GM18858 (cell line): ENCODE results near the gene AQP2.
"Not testable (repeated sequence)": the region's sequence is repeated elsewhere in the genome, so short reads cannot be mapped to it uniquely, and the experiment has no call there.

Source experiments
- ATAC-seq: cut with Tn5 transposase; IDR thresholded peaks from one replicate; pipeline ENCODE4 v1.9.1; 2021; ENCODE audit not compliant: unreplicated experiment

AQP2 gene

DNA sequence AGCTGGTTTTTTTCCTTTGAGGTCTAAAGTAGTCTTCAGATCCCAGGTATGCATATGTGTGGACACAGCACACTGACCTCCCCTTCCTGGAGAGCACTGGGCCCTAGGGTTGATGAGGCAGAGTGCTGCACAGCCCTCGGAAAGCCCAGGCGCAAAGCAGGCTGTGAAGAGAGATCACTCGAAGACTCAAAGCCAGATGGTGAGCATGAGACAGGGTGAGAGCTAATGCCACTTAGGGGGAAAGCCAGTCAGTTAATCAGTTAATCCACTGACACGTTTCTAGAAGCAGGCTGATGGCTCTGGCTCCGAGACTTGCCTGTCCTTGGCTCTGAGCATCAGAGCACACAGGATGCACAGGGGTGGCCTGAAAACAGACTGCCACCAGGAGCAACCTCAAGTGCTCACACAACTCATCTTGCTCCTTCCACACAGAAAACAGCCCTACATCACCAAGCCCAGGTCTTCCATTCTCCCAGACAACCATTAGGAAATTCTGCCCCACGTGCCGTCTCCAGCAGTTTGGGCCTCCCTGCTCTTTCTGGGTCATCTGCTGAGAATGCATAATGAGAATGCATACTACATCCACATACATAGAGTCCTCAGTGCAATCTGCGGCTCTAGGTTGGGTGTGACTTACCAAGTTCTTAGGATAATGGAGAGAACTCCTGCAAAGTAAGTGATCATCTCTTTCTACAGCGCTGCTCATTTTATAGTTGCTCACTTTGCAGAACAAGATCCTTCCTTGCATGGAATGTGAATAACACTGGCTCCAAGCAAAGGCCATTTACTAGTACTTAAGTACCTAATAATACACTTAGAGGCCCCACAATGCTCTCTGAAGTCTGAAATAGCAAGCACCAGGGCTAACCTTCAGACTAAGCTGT lies 34.2 kb downstream of the AQP2 start:
- no peak for ATAC-seq

DNA sequence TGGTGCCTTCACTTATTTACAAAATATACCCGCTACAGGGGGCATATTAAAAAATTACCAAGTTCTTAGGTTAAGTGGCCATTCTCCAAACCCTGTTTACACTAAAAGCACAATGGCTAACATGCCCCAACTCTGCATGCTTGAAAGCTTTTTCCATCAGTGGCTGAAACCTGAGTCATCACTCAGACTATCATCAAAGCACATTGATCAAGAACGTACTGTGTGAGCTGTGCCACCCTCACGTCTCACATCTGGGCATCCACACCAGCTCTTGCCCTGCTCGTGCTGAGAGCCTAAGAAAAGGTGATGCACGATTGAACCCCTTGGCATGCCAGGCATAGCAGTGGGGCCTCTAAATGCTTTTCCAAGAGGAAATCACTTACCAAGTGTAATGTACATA lies 35.4 kb downstream of the AQP2 start:
- ATAC-seq: no peak

GRCh38 chr12:49986476-49986875 lies 35.9 kb downstream of the AQP2 start:
- not testable (repeated sequence) for ATAC-seq

GRCh38 chr12:49987625-49988303 lies 37.2 kb downstream of the AQP2 start:
- ATAC-seq: no peak

GRCh38 chr12:49989400-49989799 lies 38.9 kb downstream of the AQP2 start:
- not testable (repeated sequence) for ATAC-seq

- ATAC-seq: no peak
Observed at GRCh38 chr12:49990273-49990672, 39.7 kb downstream of the AQP2 start.

- no peak for ATAC-seq
Observed at GRCh38 chr12:49998453-49998852, 47.9 kb downstream of the AQP2 start.

- no peak for ATAC-seq
Observed at GRCh38 chr12:50003595-50003994, 53.1 kb downstream of the AQP2 start.

GRCh38 chr12:50004696-50005095 lies 54.2 kb downstream of the AQP2 start:
- ATAC-seq: no peak

GRCh38 chr12:50005175-50005574 lies 54.6 kb downstream of the AQP2 start:
- ATAC-seq: no peak

- ATAC-seq: no peak
Observed at GRCh38 chr12:50006280-50006679, 55.7 kb downstream of the AQP2 start.

DNA sequence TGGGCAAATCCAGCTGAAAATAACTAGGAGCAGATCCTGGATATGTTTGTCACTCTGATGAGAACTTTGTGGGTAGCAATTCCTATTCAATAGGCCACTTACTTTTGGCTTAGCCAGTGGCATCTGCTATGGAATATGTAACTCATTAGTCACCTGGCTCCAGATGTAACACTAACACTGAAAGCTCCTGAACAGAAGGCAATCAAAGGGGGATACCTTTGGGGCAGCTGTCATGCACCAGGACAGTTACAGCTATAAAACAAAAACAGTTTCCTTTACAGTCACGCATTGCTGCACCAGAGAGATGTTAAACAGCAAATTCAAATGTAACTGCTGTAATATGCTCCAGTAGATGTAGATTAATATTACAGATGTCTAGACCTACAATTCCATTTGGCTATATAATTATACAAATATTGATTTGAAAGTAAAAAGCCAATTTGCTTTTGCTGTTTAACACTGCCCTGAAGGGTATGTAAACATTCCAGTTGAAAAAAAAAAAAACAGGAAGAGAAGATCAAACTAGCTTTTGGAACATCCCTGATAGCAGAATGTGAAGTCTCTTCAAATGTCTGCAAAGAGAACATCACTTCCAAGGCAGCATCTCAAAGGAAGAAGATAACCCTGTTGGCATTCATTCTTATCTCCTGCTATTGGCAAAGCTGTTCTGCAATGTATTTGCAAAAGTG lies 56.4 kb downstream of the AQP2 start:
- no peak for ATAC-seq
